Endodermal cell (in vitro differentiated cells): ENCODE measurements around the gene NDUFAF8. TPM values are rescaled to one million over a fixed set of nuclear protein-coding genes. Genes with fewer than 3 reads are reported as not detected.
A peak's percentile ranks its signal among the peaks of the same experiment; 100 is the strongest.

ENCODE experiments used
- DNase-seq: peaks from one replicate; pipeline ENCODE4 v3.0.0-alpha.2; 2017
- H3K27ac ChIP-seq: 2 replicates; pipeline ENCODE4 v1.5.1; 2013; ENCODE audit warnings: mild to moderate bottlenecking, low read depth, low read length, moderate library complexity
- H3K27me3 ChIP-seq: 2 replicates; pipeline ENCODE4 v1.6.1; 2013; ENCODE audit warnings: mild to moderate bottlenecking, low read length, moderate library complexity; ENCODE audit not compliant: insufficient read depth, control insufficient read depth, poor library complexity, severe bottlenecking
- H3K36me3 ChIP-seq: 2 replicates; pipeline ENCODE4 v1.7.0; 2013; ENCODE audit warnings: mild to moderate bottlenecking, low read length, moderate library complexity; ENCODE audit not compliant: control insufficient read depth, insufficient read depth
- H3K4me1 ChIP-seq: one replicate; pipeline ENCODE4 v1.7.0; 2013; ENCODE audit warnings: low read length; ENCODE audit not compliant: control insufficient read depth, insufficient read depth
- H3K4me3 ChIP-seq: 2 replicates; pipeline ENCODE4 v1.5.1; 2013; ENCODE audit warnings: mild to moderate bottlenecking, low read length, moderate library complexity
- H3K9ac ChIP-seq: 2 replicates; pipeline ENCODE4 v1.6.1; 2013; ENCODE audit warnings: mild to moderate bottlenecking, low read length, moderate library complexity; ENCODE audit not compliant: poor library complexity, severe bottlenecking; ENCODE audit errors: extremely low read depth
- H3K9me3 ChIP-seq: 2 replicates; pipeline ENCODE4 v1.6.1; 2013; ENCODE audit warnings: mild to moderate bottlenecking, low read length, moderate library complexity; ENCODE audit not compliant: control insufficient read depth
- H3K27ac Mint-ChIP-seq: 2 replicates; pipeline ENCODE4 v1.8.0; 2020; ENCODE audit warnings: mixed read lengths
- H3K27me3 Mint-ChIP-seq: 2 replicates; pipeline ENCODE4 v1.8.0; 2021; ENCODE audit warnings: mild to moderate bottlenecking, mixed read lengths; ENCODE audit not compliant: insufficient read depth
- H3K36me3 Mint-ChIP-seq: 2 replicates; pipeline ENCODE4 v1.8.0; 2020; ENCODE audit warnings: low read depth, mixed read lengths
- H3K4me1 Mint-ChIP-seq: 2 replicates; pipeline ENCODE4 v1.8.0; 2020; ENCODE audit warnings: mixed read lengths
- H3K4me3 Mint-ChIP-seq: 2 replicates; pipeline ENCODE4 v1.8.0; 2020; ENCODE audit warnings: mild to moderate bottlenecking, moderate library complexity, mixed read lengths
- H3K9me3 Mint-ChIP-seq: 2 replicates; pipeline ENCODE4 v1.8.0; 2020; ENCODE audit warnings: mild to moderate bottlenecking, mixed read lengths
- WGBS, 2 experiments: methylation state at CpG; one replicate each; pipeline versions ENCODE4 v1.1.5 to v1.1.7; 2013; ENCODE audit warnings: missing lambda C conversion rate in 2 of 2, mixed read lengths in 1 of 2; ENCODE audit not compliant: insufficient coverage in 1 of 2, insufficient read length in 1 of 2; 5-methylcytosine and 5-hydroxymethylcytosine counted together
- total RNA-seq, 2 donors: library from RNA; stranded (reverse); fragmentation: NEBNext Ultra II Directional in 1 of 2; extraction: Animal tissue kit (Norgen Biotek cat#: 25700) in 1 of 2; gene quantifications; 2 replicates in 1 of 2; 3 replicates in 1 of 2; pipeline ENCODE4 v1.2.1, GENCODE V29; 2021
- TF ChIP-seq, protein P1 (sequence below): fragments of 200-600 bp; sonication (generic); conservative IDR thresholded peaks from 2 replicates; pipeline ENCODE4 v1.5.0; 2021; ENCODE audit warnings: antibody characterized with exemption, mild to moderate bottlenecking

The NDUFAF8 gene
- total RNA-seq, 2 donors from 2014 or later = 42.7 to 48.7 TPM

DNA sequence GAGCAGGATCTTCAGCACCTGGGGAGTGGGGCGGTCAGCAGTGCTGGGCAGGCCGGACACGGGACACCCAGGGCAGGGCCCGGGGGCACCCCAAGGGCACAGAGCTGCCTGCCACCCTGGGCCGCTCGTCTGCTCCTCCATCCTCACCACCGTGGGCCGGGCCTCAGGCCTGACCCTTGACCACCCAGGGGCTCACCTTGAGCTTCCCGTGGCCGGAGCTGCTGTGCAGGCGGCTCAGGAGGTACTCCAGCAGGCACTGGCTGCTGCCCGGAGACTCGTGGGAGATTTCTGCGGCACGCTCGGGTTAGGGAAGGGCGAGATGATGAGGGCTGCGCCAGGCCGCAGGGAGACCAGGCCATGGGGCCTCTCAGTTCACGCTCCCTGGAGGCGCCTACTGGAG, 2.3 kb upstream of the NDUFAF8 start:
- H3K4me3 Mint-ChIP-seq = no peak overlapping the region
- Histone ChIP-seq H3K9ac (no peak overlapping the region), H3K4me1 (peaks cover 7% of the 10 kb centered on the region), H3K36me3 (peaks cover 6% of the 10 kb centered on the region), H3K27ac (no peak overlapping the region), H3K9me3 (no peaks in the 10 kb centered on the region), H3K4me3 (no peak overlapping the region), H3K27me3 (no peaks in the 10 kb centered on the region)
- DNase-seq = no peak
- H3K36me3 Mint-ChIP-seq = peaks cover 4% of the 10 kb centered on the region
- no peaks in the 10 kb centered on the region for H3K27me3 Mint-ChIP-seq
- no peak overlapping the region for H3K27ac Mint-ChIP-seq
- WGBS, 2 experiments = 95 to 98% methylated on average over 15 to 21 of the region's 21 CpGs
- TF ChIP-seq, protein P1, sequence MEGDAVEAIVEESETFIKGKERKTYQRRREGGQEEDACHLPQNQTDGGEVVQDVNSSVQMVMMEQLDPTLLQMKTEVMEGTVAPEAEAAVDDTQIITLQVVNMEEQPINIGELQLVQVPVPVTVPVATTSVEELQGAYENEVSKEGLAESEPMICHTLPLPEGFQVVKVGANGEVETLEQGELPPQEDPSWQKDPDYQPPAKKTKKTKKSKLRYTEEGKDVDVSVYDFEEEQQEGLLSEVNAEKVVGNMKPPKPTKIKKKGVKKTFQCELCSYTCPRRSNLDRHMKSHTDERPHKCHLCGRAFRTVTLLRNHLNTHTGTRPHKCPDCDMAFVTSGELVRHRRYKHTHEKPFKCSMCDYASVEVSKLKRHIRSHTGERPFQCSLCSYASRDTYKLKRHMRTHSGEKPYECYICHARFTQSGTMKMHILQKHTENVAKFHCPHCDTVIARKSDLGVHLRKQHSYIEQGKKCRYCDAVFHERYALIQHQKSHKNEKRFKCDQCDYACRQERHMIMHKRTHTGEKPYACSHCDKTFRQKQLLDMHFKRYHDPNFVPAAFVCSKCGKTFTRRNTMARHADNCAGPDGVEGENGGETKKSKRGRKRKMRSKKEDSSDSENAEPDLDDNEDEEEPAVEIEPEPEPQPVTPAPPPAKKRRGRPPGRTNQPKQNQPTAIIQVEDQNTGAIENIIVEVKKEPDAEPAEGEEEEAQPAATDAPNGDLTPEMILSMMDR = no peak
- H3K4me1 Mint-ChIP-seq = peaks cover 7% of the 10 kb centered on the region
- no peaks in the 10 kb centered on the region for H3K9me3 Mint-ChIP-seq

DNA sequence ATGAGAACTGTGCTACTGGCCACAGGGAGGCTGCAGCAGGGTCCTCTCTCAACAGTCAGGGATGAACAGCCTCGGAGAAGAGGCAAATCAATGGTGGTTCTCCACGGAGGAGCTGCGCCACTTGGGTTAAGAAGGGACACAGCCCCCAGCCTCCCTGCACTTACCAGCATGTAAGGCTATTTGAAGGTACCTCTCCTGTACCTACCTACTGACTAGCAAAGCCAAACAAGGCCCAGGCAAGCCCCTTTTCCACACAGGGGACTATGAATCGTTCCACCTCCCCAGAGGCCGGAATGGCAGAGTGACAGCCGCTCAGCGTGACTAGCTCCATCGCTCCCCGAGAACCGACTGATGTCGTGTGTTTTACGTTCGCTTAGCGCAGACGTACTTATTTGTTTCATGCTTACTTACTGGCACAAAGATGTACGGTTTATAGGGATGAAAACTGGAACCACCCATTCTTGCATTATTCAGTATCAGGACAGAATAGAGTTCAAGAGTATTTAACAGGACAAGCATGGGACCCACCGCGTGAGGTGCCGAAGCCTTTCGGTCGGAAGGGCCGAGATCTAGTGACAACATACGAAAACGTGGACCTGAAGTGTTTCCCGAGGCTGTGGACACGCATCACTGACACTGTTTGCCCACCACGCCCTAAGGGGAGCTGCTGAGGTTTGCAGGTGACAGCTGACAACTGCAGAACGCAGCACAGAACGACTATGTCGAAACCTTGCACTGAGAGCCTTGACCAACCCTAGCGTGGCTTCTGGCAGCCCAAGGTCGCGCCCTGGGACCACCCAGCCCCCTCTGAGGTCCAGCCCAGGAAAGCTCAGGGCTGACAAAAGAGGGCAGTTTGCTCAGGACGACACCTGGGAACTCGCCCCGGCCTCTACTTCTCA, 1.3 kb upstream of the NDUFAF8 start:
- Histone ChIP-seq H3K9ac (peak overlapping the region; percentile 66), H3K36me3 (peaks cover 6% of the 10 kb centered on the region), H3K27ac (no peak overlapping the region), H3K27me3 (no peaks in the 10 kb centered on the region), H3K9me3 (no peaks in the 10 kb centered on the region), H3K4me3 (peak overlapping the region; percentile 93), H3K4me1 (peaks cover 7% of the 10 kb centered on the region)
- peaks cover 7% of the 10 kb centered on the region for H3K4me1 Mint-ChIP-seq
- TF ChIP-seq, protein P1 = no peak
- DNase-seq = no peak
- H3K4me3 Mint-ChIP-seq = peak overlapping the region; percentile 82
- WGBS, 2 experiments = 64 to 69% methylated on average over 24 to 36 of the region's 36 CpGs
- no peaks in the 10 kb centered on the region for H3K9me3 Mint-ChIP-seq
- H3K36me3 Mint-ChIP-seq = peaks cover 4% of the 10 kb centered on the region
- no peak overlapping the region for H3K27ac Mint-ChIP-seq
- H3K27me3 Mint-ChIP-seq = no peaks in the 10 kb centered on the region

DNA sequence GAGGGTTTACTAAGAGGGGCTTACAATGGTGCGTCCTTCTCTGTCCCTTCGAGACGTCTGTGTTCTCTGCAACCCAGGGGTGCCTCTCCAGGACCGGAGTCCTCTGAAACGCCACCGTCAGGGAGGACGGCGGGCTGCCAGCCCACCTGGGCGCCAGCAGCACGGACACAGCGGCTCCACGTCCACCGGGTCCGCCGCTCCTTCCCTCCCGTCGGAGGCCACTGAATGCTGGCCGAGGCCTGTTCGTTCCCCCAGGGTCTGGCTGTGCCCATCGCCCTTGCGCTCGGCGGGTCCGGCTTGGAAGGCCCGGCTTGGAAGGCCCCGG, 666 bp upstream of the NDUFAF8 start:
- peak overlapping the region; percentile 82 for H3K4me3 Mint-ChIP-seq
- WGBS, 2 experiments = 0 to 1% methylated on average over 20 to 26 of the region's 26 CpGs
- no peak overlapping the region for H3K27ac ChIP-seq

More for the DNA sequence above, 666 bp upstream of the NDUFAF8 start:
- Mint-ChIP-seq H3K27ac (no peak overlapping the region), H3K4me1 (peaks cover 7% of the 10 kb centered on the region), H3K27me3 (no peaks in the 10 kb centered on the region), H3K36me3 (peaks cover 4% of the 10 kb centered on the region), H3K9me3 (no peaks in the 10 kb centered on the region)
- Histone ChIP-seq H3K9me3 (no peaks in the 10 kb centered on the region), H3K27me3 (no peaks in the 10 kb centered on the region), H3K4me1 (peaks cover 7% of the 10 kb centered on the region), H3K4me3 (peak overlapping the region; percentile 93), H3K36me3 (peaks cover 6% of the 10 kb centered on the region), H3K9ac (peak overlapping the region; percentile 66)
- TF ChIP-seq, protein P1 = no peak
- DNase-seq = no peak
